Measurements from ENCODE around the gene YAP1.

YAP1 gene

DNA sequence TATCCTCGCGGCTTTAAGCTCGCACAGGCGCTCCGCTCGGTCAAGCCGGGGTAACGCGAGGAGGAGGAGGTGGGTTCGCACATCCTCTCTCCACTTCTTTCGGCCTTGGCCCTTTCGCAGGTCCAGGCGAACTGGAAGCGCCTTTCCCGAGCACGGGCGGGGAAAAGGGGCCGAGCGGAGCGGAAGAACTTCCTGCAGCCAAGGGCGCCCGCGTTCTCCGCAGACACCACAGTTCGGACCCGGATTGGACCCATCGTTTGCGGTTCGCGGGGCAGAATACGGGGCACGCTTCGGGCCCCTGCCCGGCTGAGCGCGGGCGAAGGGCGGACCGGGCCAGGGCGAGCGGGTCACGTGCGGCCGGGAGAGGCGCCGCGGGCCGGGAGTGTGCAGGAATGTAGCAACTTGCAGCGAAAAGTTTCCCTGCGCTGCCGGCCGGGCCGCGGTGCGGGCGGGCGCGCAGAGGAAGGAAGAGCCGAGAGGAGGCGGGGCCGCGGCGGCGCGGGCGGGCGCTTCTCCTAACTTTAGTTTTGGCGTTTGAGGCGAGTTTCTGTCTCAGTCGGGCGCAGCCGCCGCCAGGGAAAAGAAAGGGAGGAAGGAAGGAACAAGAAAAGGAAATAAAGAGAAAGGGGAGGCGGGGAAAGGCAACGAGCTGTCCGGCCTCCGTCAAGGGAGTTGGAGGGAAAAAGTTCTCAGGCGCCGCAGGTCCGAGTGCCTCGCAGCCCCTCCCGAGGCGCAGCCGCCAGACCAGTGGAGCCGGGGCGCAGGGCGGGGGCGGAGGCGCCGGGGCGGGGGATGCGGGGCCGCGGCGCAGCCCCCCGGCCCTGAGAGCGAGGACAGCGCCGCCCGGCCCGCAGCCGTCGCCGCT lies at the start of gene YAP1 (continued):
- peak; percentile 96 for TF ChIP-seq ZEB2 (tag by site-specific recombination; IDR thresholded peaks at IDR 0.05)
- peak; percentile 97 for TF ChIP-seq KLF16 (tag by site-specific recombination; IDR thresholded peaks at IDR 0.05)
- TF ChIP-seq SP7 (tag by site-specific recombination; IDR thresholded peaks at IDR 0.05) = peak; percentile 92
- TF ChIP-seq, protein P1, sequence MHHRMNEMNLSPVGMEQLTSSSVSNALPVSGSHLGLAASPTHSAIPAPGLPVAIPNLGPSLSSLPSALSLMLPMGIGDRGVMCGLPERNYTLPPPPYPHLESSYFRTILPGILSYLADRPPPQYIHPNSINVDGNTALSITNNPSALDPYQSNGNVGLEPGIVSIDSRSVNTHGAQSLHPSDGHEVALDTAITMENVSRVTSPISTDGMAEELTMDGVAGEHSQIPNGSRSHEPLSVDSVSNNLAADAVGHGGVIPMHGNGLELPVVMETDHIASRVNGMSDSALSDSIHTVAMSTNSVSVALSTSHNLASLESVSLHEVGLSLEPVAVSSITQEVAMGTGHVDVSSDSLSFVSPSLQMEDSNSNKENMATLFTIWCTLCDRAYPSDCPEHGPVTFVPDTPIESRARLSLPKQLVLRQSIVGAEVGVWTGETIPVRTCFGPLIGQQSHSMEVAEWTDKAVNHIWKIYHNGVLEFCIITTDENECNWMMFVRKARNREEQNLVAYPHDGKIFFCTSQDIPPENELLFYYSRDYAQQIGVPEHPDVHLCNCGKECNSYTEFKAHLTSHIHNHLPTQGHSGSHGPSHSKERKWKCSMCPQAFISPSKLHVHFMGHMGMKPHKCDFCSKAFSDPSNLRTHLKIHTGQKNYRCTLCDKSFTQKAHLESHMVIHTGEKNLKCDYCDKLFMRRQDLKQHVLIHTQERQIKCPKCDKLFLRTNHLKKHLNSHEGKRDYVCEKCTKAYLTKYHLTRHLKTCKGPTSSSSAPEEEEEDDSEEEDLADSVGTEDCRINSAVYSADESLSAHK (tag by site-specific recombination; IDR thresholded peaks at IDR 0.05) = 0 out of 2 replicates have a peak, but pooled peaks have one; percentile 32
- peak; percentile 97 for TF ChIP-seq KLF8 (tag by site-specific recombination; IDR thresholded peaks at IDR 0.05)
- 0 out of 2 replicates have a peak, but pooled peaks have one; percentile 11 for TF ChIP-seq ZNF585B (tag by site-specific recombination; IDR thresholded peaks at IDR 0.05)
- TF ChIP-seq, protein P2, sequence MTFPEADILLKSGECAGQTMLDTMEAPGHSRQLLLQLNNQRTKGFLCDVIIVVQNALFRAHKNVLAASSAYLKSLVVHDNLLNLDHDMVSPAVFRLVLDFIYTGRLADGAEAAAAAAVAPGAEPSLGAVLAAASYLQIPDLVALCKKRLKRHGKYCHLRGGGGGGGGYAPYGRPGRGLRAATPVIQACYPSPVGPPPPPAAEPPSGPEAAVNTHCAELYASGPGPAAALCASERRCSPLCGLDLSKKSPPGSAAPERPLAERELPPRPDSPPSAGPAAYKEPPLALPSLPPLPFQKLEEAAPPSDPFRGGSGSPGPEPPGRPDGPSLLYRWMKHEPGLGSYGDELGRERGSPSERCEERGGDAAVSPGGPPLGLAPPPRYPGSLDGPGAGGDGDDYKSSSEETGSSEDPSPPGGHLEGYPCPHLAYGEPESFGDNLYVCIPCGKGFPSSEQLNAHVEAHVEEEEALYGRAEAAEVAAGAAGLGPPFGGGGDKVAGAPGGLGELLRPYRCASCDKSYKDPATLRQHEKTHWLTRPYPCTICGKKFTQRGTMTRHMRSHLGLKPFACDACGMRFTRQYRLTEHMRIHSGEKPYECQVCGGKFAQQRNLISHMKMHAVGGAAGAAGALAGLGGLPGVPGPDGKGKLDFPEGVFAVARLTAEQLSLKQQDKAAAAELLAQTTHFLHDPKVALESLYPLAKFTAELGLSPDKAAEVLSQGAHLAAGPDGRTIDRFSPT (tag by site-specific recombination; IDR thresholded peaks at IDR 0.05) = peak; percentile 64; the same call in 1 of the 2 replicates
- TF ChIP-seq ZNF623 (tag by site-specific recombination; IDR thresholded peaks at IDR 0.05) = peak; percentile 49
- no peak for TF ChIP-seq ZNF174 (tag by site-specific recombination; IDR thresholded peaks at IDR 0.05)
- peak; percentile 98 for TF ChIP-seq KLF9 (tag by site-specific recombination; IDR thresholded peaks at IDR 0.05; ENCODE audit: low read depth)
- peak; percentile 70 for TF ChIP-seq WT1 (tag by site-specific recombination; IDR thresholded peaks at IDR 0.05)
- TF ChIP-seq ZNF202 (tag by site-specific recombination; IDR thresholded peaks at IDR 0.05; ENCODE audit: borderline replicate concordance) = no peak
- TF ChIP-seq, protein P3, sequence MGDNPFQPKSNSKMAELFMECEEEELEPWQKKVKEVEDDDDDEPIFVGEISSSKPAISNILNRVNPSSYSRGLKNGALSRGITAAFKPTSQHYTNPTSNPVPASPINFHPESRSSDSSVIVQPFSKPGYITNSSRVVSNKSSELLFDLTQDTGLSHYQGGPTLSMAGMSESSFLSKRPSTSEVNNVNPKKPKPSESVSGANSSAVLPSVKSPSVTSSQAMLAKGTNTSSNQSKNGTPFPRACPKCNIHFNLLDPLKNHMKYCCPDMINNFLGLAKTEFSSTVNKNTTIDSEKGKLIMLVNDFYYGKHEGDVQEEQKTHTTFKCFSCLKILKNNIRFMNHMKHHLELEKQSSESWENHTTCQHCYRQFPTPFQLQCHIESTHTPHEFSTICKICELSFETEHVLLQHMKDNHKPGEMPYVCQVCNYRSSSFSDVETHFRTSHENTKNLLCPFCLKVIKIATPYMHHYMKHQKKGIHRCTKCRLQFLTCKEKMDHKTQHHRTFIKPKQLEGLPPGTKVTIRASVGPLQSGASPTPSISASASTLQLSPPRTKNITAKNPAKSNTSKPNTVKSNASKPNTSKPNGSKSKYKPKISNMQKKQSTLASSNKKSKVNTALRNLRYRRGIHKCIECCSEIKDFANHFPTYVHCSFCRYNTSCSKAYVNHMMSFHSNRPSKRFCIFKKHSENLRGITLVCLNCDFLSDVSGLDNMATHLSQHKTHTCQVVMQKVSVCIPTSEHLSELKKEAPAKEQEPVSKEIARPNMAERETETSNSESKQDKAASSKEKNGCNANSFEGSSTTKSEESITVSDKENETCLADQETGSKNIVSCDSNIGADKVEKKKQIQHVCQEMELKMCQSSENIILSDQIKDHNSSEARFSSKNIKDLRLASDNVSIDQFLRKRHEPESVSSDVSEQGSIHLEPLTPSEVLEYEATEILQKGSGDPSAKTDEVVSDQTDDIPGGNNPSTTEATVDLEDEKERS (tag by site-specific recombination; IDR thresholded peaks at IDR 0.05) = no peak
- TF ChIP-seq ZNF654 (tag by site-specific recombination; IDR thresholded peaks at IDR 0.05; ENCODE audit: low read depth) = no peak
- TF ChIP-seq ZNF433 (tag by site-specific recombination; IDR thresholded peaks at IDR 0.05; ENCODE audit: low read depth) = no peak
- no peak for TF ChIP-seq GLIS2 (tag by site-specific recombination; IDR thresholded peaks at IDR 0.05)
- TF ChIP-seq ZNF266 (tag by site-specific recombination; IDR thresholded peaks at IDR 0.05; ENCODE audit: low read depth) = peak; percentile 69
- TF ChIP-seq GLIS1 (tag by site-specific recombination; IDR thresholded peaks at IDR 0.05) = no peak
- peak; percentile 95 for TF ChIP-seq IKZF3 (tag by site-specific recombination; IDR thresholded peaks at IDR 0.05)
- TF ChIP-seq ZNF600 (tag by site-specific recombination; IDR thresholded peaks at IDR 0.05) = peak; percentile 92
- TF ChIP-seq, protein P4, sequence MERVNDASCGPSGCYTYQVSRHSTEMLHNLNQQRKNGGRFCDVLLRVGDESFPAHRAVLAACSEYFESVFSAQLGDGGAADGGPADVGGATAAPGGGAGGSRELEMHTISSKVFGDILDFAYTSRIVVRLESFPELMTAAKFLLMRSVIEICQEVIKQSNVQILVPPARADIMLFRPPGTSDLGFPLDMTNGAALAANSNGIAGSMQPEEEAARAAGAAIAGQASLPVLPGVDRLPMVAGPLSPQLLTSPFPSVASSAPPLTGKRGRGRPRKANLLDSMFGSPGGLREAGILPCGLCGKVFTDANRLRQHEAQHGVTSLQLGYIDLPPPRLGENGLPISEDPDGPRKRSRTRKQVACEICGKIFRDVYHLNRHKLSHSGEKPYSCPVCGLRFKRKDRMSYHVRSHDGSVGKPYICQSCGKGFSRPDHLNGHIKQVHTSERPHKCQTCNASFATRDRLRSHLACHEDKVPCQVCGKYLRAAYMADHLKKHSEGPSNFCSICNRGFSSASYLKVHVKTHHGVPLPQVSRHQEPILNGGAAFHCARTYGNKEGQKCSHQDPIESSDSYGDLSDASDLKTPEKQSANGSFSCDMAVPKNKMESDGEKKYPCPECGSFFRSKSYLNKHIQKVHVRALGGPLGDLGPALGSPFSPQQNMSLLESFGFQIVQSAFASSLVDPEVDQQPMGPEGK (tag by site-specific recombination; IDR thresholded peaks at IDR 0.05) = peak; percentile 78; the same call in 1 of the 2 replicates
- 0 out of 2 replicates have a peak, but pooled peaks have one; percentile 35 for TF ChIP-seq ZSCAN16 (tag by site-specific recombination; IDR thresholded peaks at IDR 0.05)
- peak; percentile 62; the same call in 1 of the 2 replicates for TF ChIP-seq KLF7 (tag by site-specific recombination; IDR thresholded peaks at IDR 0.05; ENCODE audit: borderline replicate concordance)
- TF ChIP-seq, protein P5, sequence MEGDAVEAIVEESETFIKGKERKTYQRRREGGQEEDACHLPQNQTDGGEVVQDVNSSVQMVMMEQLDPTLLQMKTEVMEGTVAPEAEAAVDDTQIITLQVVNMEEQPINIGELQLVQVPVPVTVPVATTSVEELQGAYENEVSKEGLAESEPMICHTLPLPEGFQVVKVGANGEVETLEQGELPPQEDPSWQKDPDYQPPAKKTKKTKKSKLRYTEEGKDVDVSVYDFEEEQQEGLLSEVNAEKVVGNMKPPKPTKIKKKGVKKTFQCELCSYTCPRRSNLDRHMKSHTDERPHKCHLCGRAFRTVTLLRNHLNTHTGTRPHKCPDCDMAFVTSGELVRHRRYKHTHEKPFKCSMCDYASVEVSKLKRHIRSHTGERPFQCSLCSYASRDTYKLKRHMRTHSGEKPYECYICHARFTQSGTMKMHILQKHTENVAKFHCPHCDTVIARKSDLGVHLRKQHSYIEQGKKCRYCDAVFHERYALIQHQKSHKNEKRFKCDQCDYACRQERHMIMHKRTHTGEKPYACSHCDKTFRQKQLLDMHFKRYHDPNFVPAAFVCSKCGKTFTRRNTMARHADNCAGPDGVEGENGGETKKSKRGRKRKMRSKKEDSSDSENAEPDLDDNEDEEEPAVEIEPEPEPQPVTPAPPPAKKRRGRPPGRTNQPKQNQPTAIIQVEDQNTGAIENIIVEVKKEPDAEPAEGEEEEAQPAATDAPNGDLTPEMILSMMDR (tag by site-specific recombination; IDR thresholded peaks at IDR 0.05) = peak; percentile 14; the same call in 1 of the 2 replicates
- TF ChIP-seq ZSCAN30 (tag by site-specific recombination; IDR thresholded peaks at IDR 0.05) = peak; percentile 97
- TF ChIP-seq ZBTB17 (tag by site-specific recombination; IDR thresholded peaks at IDR 0.05) = peak; percentile 83
- no peak for TF ChIP-seq ZNF274 (IDR thresholded peaks at IDR 0.05; ENCODE audit: low read length)
- TF ChIP-seq ZNF274 (tag by site-specific recombination; IDR thresholded peaks at IDR 0.05; ENCODE audit: borderline replicate concordance) = no peak

All from HEK293 (cell line).